Psoas muscle (tissue), 8 donors: ENCODE measurements around the gene RBM47. TPM values are rescaled to one million over a fixed set of nuclear protein-coding genes. Genes with fewer than 3 reads are reported as not detected.

Experiments
- ATAC-seq, 4 donors: fragments of 200-7000 bp; cut with Tn5 transposase; one replicate each; pipeline ENCODE4 v1.9.1; 2020; ENCODE audit warnings: moderate library complexity in 3 of 4, mild to moderate bottlenecking in 2 of 4
- DNase-seq, 2 donors: peaks; one replicate each; pipeline ENCODE4 v3.0.0-alpha.2; 2020
- H3K27ac ChIP-seq: fragments of 200-600 bp; one replicate; pipeline ENCODE4 v1.8.0; 2022
- H3K27me3 ChIP-seq, 3 donors: fragments of 200-600 bp in 1 of 3; one replicate each; pipeline versions ENCODE4 v1.6.1 to v1.8.0; 2013 to 2022; ENCODE audit warnings: low read length in 2 of 3, mild to moderate bottlenecking in 2 of 3, moderate library complexity in 1 of 3; ENCODE audit not compliant: insufficient read depth in 3 of 3
- H3K36me3 ChIP-seq, 2 donors: fragments of 200-600 bp in 1 of 2; one replicate each; pipeline versions ENCODE4 v1.6.1 to v1.8.0; 2013 to 2022; ENCODE audit warnings: low read depth in 1 of 2, mild to moderate bottlenecking in 1 of 2, moderate library complexity in 1 of 2; ENCODE audit not compliant: insufficient read depth in 1 of 2
- H3K4me1 ChIP-seq: fragments of 200-600 bp; one replicate; pipeline ENCODE4 v1.8.0; 2022
- H3K4me3 ChIP-seq: fragments of 200-600 bp; one replicate; pipeline ENCODE4 v1.8.0; 2022; ENCODE audit warnings: mild to moderate bottlenecking
- H3K9me3 ChIP-seq: fragments of 200-600 bp; one replicate; pipeline ENCODE4 v1.8.0; 2022
- CTCF ChIP-seq: fragments of 200-600 bp; IDR thresholded peaks from one replicate; pipeline ENCODE4 v1.8.0; 2022; ENCODE audit warnings: antibody characterized with exemption
- WGBS, 3 donors: extraction: QIAGEN DNeasy Blood & Tissue Kit; methylation state at CpG; one replicate each; pipeline versions ENCODE4 v1.1.6 to v1.1.7; 2013; 5-methylcytosine and 5-hydroxymethylcytosine counted together
- intact Hi-C, 2 donors: fragments of 100-400 bp; cut with DNase I; formaldehyde crosslinking; loops; one replicate each; pipeline versions ENCODE4 v1.11.0 to v1.14.2; 2022
- polyA plus RNA-seq, 3 donors: library from polyadenylated mRNA; stranded (reverse); fragments of 200-250 nt; gene quantifications; one replicate each; pipeline ENCODE4 v1.2.3, GENCODE V29; 2013
- total RNA-seq, 4 donors: library from RNA; stranded (reverse); fragmentation: NEBNext Ultra II Directional in 2 of 4; extraction: Animal tissue kit (Norgen Biotek cat#: 25700) in 2 of 4; gene quantifications; one replicate each; pipeline versions ENCODE4 v1.2.1 to v1.2.4, GENCODE V29; 2021 to 2023
- donor health status: healthy with polysubstance abuse.
- donor health status: DM: no; HTN: no; CAD: no; lungs with moderate emphysema.
- donor health status: Bipolar disorder and iron deficiency.
- donor health status: healthy.
- donor health status: DM: yes; HTN: yes; CAD: no.
- donor health status: DM: no; HTN: no; CAD: no.
- donor health status: DM: no; HTN: no; CAD: no.
- donor health status: DM: yes; HTN: yes; CAD: no.

RBM47 gene
- total and polyA plus RNA-seq, 7 donors = 0.17 to 2.3 (median 1.2) TPM

GRCh38 chr4:40461062-40461461 lies 168.6 kb downstream of the RBM47 start:
- intact Hi-C loops = no loop called here
- WGBS, 3 donors = 81 to 86% (median 84%) methylated on average over 4 of the region's 4 CpGs
- H3K27ac ChIP-seq = no peak overlapping the region

GRCh38 chr4:40458683-40459082 lies 171.0 kb downstream of the RBM47 start:
- intact Hi-C loops = no loop called here
- WGBS, 3 donors = 78 to 89% (median 86%) methylated on average over 4 of the region's 4 CpGs
- H3K4me3 ChIP-seq = no peak overlapping the region
- no peak for TF ChIP-seq CTCF
- no peaks in the 10 kb centered on the region for H3K4me1 ChIP-seq
- H3K9me3 ChIP-seq = no peaks in the 10 kb centered on the region
- no peak for DNase-seq
- no peaks in the 10 kb centered on the region for H3K27me3 ChIP-seq
- no peak for ATAC-seq
- no peak overlapping the region for H3K27ac ChIP-seq
- no peaks in the 10 kb centered on the region for H3K36me3 ChIP-seq

More at GRCh38 chr4:40461062-40461461, 168.6 kb downstream of the RBM47 start:
- Histone ChIP-seq H3K4me1 (no peaks in the 10 kb centered on the region), H3K9me3 (no peaks in the 10 kb centered on the region), H3K36me3 (no peaks in the 10 kb centered on the region), H3K27me3 (no peaks in the 10 kb centered on the region), H3K4me3 (no peak overlapping the region)
- DNase-seq (no peak), ATAC-seq (no peak)
- TF ChIP-seq CTCF = no peak

DNA sequence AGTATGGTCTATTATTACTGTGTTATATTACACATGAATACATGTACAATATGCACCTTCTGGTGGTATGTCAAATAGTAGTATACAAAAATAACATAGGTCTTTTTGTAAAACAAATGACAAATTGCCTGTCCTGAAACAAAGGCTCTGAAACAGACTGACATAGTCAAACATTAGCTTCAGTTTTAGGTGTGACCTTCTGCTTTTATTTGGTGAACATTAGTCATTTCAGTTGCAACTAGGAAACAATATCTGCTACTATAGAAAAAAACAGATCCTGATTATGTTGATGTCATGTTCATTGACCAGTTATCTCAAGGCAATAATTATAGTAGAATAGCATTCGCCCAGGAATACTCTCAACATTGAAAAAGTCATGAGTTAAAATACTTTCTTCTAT lies 171.6 kb downstream of the RBM47 start:
- intact Hi-C loops = no loop called here
- Histone ChIP-seq H3K9me3 (no peaks in the 10 kb centered on the region), H3K4me1 (no peaks in the 10 kb centered on the region), H3K27ac (no peak overlapping the region), H3K4me3 (no peak overlapping the region), H3K27me3 (no peaks in the 10 kb centered on the region), H3K36me3 (no peaks in the 10 kb centered on the region)
- no peak for ATAC-seq
- 84 to 95% (median 88%) methylated on average over 1 of the region's 1 CpG for WGBS, 3 donors
- DNase-seq = no peak
- TF ChIP-seq CTCF = no peak

DNA sequence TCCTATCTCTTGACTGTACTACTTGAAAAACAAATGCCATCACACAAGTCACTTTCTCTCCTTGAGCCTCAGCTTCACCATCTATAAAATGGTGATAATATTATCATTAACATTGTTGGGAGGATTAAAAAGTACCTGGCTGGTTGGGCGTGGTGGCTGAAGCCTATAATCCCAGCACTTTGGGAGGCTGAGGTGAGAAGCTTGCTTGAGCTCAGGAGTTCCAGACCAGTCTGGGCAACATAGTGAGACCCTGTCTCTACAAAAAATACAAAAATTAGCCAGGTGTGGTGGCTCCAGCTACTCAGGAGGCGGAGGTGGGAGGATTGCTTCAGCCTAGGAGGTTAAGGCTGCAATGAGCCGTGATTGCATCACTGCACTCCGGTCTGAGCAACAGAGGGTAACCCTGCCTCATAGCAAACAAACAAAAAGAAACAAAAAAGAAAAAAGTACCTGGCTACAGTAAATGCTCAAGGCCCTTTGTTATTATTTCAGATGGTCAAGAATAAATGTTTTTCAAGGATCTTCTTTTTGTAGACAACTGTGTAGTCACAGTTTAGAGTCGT lies 174.2 kb downstream of the RBM47 start:
- 90 to 92% (median 91%) methylated on average over 5 of the region's 5 CpGs for WGBS, 3 donors
- no peak for ATAC-seq
- H3K36me3 ChIP-seq = no peaks in the 10 kb centered on the region
- no peaks in the 10 kb centered on the region for H3K27me3 ChIP-seq
- no peak for DNase-seq
- no peaks in the 10 kb centered on the region for H3K4me1 ChIP-seq
- no peaks in the 10 kb centered on the region for H3K9me3 ChIP-seq
- no peak overlapping the region for H3K27ac ChIP-seq
- intact Hi-C loops = no loop called here
- no peak for TF ChIP-seq CTCF
- no peak overlapping the region for H3K4me3 ChIP-seq

DNA sequence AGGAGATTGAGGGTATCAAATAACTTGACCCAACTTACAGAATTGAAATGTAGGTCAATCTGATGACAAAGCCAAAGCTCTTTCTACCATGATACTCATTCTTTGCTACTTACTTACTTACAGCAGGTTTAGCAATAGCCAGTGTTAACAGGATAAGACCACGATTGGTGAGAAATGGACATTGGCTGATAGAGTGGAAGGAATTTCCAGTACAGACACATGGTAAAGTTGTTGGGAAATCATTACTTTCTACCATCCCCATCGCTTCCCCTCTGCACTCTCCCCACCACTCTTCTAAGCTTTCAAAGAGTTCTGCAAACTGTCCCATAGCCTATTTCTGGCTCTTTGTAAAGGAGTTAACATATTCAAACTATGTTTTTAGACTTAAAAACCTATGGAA lies 174.8 kb downstream of the RBM47 start:
- TF ChIP-seq CTCF = no peak
- H3K4me1 ChIP-seq = no peaks in the 10 kb centered on the region
- no peak overlapping the region for H3K27ac ChIP-seq
- no peak overlapping the region for H3K4me3 ChIP-seq
- 85 to 89% (median 88%) methylated on average over 2 of the region's 2 CpGs for WGBS, 3 donors
- intact Hi-C loops = no loop called here
- H3K9me3 ChIP-seq = no peaks in the 10 kb centered on the region
- no peaks in the 10 kb centered on the region for H3K36me3 ChIP-seq
- no peak for ATAC-seq
- DNase-seq = no peak
- no peaks in the 10 kb centered on the region for H3K27me3 ChIP-seq
